ENCODE data around the gene OR2J3. TPM values are rescaled to one million over a fixed set of nuclear protein-coding genes. Genes with fewer than 3 reads are reported as not detected.
"Not testable (repeated sequence)": the region's sequence is repeated elsewhere in the genome, so short reads cannot be mapped to it uniquely, and the experiment has no call there.

The OR2J3 gene
- total RNA-seq, 1 experiment from 2014 or later: not detected

DNA sequence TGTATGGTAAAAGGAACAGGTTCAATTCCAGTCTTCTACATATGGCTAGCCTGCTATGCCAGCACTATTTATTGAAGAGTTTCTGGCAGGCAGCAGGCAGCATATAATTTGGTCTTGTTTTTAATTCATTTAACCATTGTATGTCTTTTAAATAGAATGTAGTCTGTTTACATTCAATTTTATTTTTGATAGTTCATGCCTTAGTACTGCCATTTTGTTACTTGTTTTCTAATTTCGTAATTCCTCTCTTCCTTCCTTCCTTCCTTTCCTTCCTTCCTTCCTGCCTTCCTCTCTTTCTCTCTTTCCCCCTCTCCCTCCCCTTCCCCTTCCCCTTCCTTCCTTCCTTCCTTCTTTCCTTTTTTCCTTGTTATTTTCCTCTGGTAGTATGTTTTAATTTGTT is 45.2 kb downstream of the OR2J3 start:
- ChIA-PET POLR2A (no interaction called here), CTCF (no interaction called here)
- no peak overlapping the region for H3K27ac ChIP-seq (ENCODE audit: low read length)
- DNase-seq (ENCODE audit: low read depth, low spot score) (no peak), ATAC-seq (no peak)
- no peaks in the 10 kb centered on the region for H3K27me3 ChIP-seq (ENCODE audit: control insufficient read depth, insufficient read depth, low read length)
- H3K4me3 ChIP-seq (ENCODE audit: low read depth in 2 of 2, low read length in 2 of 2): no peak overlapping the region
- BruUV-seq (replicated peaks): no TSS peak
- no peaks in the 10 kb centered on the region for H3K36me3 ChIP-seq (ENCODE audit: control insufficient read depth, insufficient read depth, low read length)
- TF ChIP-seq, protein P1, sequence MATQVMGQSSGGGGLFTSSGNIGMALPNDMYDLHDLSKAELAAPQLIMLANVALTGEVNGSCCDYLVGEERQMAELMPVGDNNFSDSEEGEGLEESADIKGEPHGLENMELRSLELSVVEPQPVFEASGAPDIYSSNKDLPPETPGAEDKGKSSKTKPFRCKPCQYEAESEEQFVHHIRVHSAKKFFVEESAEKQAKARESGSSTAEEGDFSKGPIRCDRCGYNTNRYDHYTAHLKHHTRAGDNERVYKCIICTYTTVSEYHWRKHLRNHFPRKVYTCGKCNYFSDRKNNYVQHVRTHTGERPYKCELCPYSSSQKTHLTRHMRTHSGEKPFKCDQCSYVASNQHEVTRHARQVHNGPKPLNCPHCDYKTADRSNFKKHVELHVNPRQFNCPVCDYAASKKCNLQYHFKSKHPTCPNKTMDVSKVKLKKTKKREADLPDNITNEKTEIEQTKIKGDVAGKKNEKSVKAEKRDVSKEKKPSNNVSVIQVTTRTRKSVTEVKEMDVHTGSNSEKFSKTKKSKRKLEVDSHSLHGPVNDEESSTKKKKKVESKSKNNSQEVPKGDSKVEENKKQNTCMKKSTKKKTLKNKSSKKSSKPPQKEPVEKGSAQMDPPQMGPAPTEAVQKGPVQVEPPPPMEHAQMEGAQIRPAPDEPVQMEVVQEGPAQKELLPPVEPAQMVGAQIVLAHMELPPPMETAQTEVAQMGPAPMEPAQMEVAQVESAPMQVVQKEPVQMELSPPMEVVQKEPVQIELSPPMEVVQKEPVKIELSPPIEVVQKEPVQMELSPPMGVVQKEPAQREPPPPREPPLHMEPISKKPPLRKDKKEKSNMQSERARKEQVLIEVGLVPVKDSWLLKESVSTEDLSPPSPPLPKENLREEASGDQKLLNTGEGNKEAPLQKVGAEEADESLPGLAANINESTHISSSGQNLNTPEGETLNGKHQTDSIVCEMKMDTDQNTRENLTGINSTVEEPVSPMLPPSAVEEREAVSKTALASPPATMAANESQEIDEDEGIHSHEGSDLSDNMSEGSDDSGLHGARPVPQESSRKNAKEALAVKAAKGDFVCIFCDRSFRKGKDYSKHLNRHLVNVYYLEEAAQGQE (IDR thresholded peaks at IDR 0.05; ENCODE audit: insufficient read depth in 1 of 2, low read depth in 2 of 2, low read length in 1 of 2): no peak
- TF ChIP-seq POLR2AphosphoS5 (IDR thresholded peaks at IDR 0.05; ENCODE audit: low read depth, low read length): no peak
- no peak for TF ChIP-seq SIN3A (IDR thresholded peaks at IDR 0.05; ENCODE audit: borderline replicate concordance, insufficient read depth, low read depth, low read length)
- TF ChIP-seq, protein P2, sequence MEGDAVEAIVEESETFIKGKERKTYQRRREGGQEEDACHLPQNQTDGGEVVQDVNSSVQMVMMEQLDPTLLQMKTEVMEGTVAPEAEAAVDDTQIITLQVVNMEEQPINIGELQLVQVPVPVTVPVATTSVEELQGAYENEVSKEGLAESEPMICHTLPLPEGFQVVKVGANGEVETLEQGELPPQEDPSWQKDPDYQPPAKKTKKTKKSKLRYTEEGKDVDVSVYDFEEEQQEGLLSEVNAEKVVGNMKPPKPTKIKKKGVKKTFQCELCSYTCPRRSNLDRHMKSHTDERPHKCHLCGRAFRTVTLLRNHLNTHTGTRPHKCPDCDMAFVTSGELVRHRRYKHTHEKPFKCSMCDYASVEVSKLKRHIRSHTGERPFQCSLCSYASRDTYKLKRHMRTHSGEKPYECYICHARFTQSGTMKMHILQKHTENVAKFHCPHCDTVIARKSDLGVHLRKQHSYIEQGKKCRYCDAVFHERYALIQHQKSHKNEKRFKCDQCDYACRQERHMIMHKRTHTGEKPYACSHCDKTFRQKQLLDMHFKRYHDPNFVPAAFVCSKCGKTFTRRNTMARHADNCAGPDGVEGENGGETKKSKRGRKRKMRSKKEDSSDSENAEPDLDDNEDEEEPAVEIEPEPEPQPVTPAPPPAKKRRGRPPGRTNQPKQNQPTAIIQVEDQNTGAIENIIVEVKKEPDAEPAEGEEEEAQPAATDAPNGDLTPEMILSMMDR (IDR thresholded peaks at IDR 0.05): no peak
- no peak for TF ChIP-seq TCF7L2 (IDR thresholded peaks at IDR 0.05; ENCODE audit: low read depth, low read length)
- in situ Hi-C loops (cut with HindIII; ENCODE audit: low pct_unique_long_range_greater_than_20kb, low sequenced_read_pairs) (no loop called here), intact Hi-C loops (cut with micrococcal nuclease; ENCODE audit: unreplicated experiment) (no loop called here)
- H3K4me1 ChIP-seq (ENCODE audit: control insufficient read depth, insufficient read depth, low read length): no peaks in the 10 kb centered on the region
- no peaks in the 10 kb centered on the region for H3K9me3 ChIP-seq (ENCODE audit: control insufficient read depth, insufficient read depth, low read depth, low read length)

DNA sequence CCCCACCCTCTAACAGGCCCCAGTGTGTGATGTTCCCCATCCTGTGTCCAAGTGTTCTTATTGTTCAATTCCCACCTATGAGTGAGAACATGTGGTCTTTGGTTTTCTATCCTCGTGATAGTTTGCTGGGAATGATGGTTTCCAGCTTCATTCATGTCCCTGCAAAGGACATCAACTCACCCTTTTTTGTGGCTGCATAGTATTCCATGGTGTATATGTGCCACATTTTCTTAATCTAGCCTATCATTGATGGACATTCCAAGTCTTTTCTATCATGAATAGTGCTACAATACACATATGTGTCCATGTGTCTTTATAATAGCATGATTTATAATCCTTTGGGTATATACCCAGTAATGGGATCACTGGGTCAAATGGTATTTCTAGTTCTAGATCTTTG is 47.3 kb downstream of the OR2J3 start:
- intact Hi-C loops (cut with micrococcal nuclease; ENCODE audit: unreplicated experiment); CTCF ChIA-PET; ATAC-seq; H3K4me1 ChIP-seq (ENCODE audit: control insufficient read depth, insufficient read depth, low read length); DNase-seq (ENCODE audit: low read depth, low spot score); H3K9me3 ChIP-seq (ENCODE audit: control insufficient read depth, insufficient read depth, low read depth, low read length); H3K36me3 ChIP-seq (ENCODE audit: control insufficient read depth, insufficient read depth, low read length); in situ Hi-C loops (cut with HindIII; ENCODE audit: low pct_unique_long_range_greater_than_20kb, low sequenced_read_pairs); H3K4me3 ChIP-seq (ENCODE audit: low read depth in 2 of 2, low read length in 2 of 2); H3K27ac ChIP-seq (ENCODE audit: low read length); H3K27me3 ChIP-seq (ENCODE audit: control insufficient read depth, insufficient read depth, low read length); POLR2A ChIA-PET; BruUV-seq (replicated peaks): not testable (repeated sequence)

DNA sequence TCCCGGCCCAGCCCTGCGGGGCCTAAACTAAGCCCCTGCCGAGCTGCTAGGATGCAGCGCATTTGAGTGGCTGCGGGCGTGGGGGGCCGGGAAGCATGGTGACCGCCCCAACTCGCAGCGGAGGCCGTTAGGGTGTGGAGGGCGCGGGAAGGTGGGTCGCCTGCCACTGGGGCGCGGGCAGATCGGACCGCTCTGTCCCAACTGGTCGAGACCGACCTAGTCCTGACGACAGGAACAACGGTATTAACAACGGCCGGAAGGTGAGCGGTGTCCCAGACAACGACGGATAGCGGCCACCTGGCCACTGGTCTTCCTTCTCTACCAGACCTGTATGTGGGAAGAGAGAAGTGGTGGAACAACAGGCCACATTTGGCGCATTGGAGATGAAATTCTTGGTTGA is 52.1 kb downstream of the OR2J3 start:
- DNase-seq (ENCODE audit: low read depth, low spot score); H3K27ac ChIP-seq (ENCODE audit: low read length); intact Hi-C loops (cut with micrococcal nuclease; ENCODE audit: unreplicated experiment); in situ Hi-C loops (cut with HindIII; ENCODE audit: low pct_unique_long_range_greater_than_20kb, low sequenced_read_pairs); H3K27me3 ChIP-seq (ENCODE audit: control insufficient read depth, insufficient read depth, low read length); ATAC-seq; BruUV-seq (replicated peaks); POLR2A ChIA-PET; CTCF ChIA-PET; H3K36me3 ChIP-seq (ENCODE audit: control insufficient read depth, insufficient read depth, low read length); H3K4me3 ChIP-seq (ENCODE audit: low read depth in 2 of 2, low read length in 2 of 2); H3K9me3 ChIP-seq (ENCODE audit: control insufficient read depth, insufficient read depth, low read depth, low read length); H3K4me1 ChIP-seq (ENCODE audit: control insufficient read depth, insufficient read depth, low read length): not testable (repeated sequence)

Other genes starting within 250 kb of the OR2J3 start
- 53.0 TPM for gene TRIM27, start 184.1 kb upstream of the OR2J3 start, total RNA-seq (2021; ENCODE audit: unreplicated experiment)
- gene ZNF311, start 102.7 kb upstream of the OR2J3 start, total RNA-seq (2021; ENCODE audit: unreplicated experiment): 0.39 TPM
- not detected for gene OR2W1, start 62.9 kb upstream of the OR2J3 start, total RNA-seq (2021; ENCODE audit: unreplicated experiment)
- not detected for gene OR2B3, start 20.7 kb upstream of the OR2J3 start, total RNA-seq (2021; ENCODE audit: unreplicated experiment)
- not detected for gene OR2J1, start 8.6 kb upstream of the OR2J3 start, total RNA-seq (2021; ENCODE audit: unreplicated experiment)
- gene OR2J2, start 62.8 kb downstream of the OR2J3 start, total RNA-seq (2021; ENCODE audit: unreplicated experiment): not detected
- not detected for gene OR14J1, start 193.6 kb downstream of the OR2J3 start, total RNA-seq (2021; ENCODE audit: unreplicated experiment)